HG03139 (cell line): ENCODE data around the gene UNG.

Source experiments
- ATAC-seq: cut with Tn5 transposase; IDR thresholded peaks from one replicate; pipeline ENCODE4 v1.9.1; 2021; ENCODE audit not compliant: unreplicated experiment

Gene UNG

DNA sequence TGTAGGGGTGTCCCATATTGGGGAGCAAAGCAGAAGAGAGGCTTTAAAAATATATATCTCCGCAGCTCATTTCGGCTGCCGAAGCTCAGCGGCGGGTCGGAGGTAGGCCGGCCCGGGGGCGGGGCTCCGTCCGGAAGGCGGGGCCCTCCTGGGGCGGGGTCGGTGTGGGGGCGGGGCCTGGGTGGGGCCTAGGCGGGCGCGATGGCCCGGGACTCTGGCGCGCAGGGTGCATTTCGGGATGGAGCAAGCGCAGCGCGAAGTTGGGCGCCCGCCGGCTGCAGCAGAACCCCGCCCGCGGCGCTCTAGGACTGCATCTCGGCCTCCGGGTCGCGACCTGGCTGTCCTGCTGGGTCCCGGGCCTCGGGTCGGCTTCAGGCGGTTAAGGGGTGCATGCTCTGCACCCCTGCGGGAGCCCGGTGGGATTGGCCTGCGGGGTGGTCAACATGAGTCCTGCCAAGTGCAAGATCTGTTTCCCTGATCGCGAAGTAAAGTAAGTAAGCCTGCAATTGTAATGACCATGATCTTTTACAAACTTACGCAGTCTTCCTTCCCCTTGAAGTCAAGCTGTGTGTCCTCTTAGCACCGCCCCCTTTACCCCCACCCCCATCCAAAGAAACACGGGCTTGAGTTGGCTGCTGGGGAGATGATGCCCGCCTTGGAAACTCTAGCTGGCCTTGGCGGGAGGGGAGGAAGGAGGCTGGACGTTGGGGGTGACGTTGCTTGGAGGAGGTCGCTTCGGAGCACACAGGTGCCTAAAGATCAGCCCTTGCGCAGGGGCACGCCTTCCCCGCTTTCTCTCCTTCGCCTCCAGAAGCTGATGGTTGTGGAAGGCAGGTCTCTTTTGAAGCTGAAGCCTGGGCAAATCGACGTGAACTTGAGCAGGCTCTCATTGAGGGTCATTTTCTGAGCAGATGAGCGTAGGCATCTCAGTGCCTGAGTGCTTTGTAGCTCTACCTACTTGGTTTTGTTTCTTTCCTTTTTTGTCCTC is 57.3 kb downstream of the UNG start:
- ATAC-seq = peak; percentile 78

GRCh38 chr12:109156036-109156435 is 58.6 kb downstream of the UNG start:
- no peak for ATAC-seq

DNA sequence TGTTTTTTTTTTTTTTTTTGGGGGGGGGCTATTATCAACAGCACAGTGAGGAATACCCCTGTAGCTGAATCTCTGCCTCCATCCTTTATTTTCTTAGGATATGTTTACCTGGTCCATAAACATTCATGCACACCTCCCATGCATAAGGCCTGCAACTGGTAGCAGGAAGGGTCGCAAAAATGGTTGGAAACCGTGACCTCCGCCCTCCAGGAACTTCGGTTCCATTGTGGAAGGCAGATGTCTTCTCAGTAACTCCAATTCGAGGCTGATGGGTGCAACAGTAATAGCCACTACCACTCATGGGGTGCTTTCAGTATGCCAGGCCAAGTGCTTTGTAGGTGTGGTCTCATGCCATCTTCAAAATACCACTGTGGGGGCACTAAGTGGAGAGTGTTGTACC is 59.2 kb downstream of the UNG start:
- no peak for ATAC-seq

- no peak for ATAC-seq
Observed at GRCh38 chr12:109157986-109158385, 60.6 kb downstream of the UNG start.

DNA sequence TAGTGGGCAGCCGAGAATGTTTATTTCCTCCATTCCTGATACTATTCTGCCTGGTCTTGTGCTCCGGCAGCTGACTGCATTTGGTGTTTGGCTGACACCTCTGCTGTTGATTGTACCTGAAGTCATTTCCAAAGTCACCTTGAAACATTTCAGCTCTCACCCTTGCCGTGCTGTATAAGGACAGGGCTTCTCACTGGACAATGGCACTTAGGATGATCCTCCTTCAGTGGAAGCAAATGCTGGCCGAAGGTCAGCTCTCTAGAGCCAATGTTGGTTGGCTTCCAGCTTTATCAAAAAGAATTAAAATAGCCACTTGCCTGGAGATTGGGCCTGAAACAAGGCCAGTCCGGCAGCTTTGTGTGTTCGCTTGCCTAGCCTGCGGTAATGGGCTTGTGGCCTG is 63.0 kb downstream of the UNG start:
- no peak for ATAC-seq
